Stimulated activated CD4-positive, alpha-beta T cell treated with anti-CD3 and anti-CD28 coated beads, Interleukin-12 subunit alpha, Interleukin-12 subunit beta, amount 100 ng/mL, for 24 hours (primary cell): Measurements from ENCODE around the gene ZDHHC1.
"Not testable (repeated sequence)": the region's sequence is repeated elsewhere in the genome, so short reads cannot be mapped to it uniquely, and the experiment has no call there.

Experiments
- DNase-seq, 2 experiments: peaks; one replicate each; pipeline ENCODE4 v3.0.0-alpha.2; 2020; ENCODE audit warnings: low read depth in 2 of 2

Gene ZDHHC1

DNA sequence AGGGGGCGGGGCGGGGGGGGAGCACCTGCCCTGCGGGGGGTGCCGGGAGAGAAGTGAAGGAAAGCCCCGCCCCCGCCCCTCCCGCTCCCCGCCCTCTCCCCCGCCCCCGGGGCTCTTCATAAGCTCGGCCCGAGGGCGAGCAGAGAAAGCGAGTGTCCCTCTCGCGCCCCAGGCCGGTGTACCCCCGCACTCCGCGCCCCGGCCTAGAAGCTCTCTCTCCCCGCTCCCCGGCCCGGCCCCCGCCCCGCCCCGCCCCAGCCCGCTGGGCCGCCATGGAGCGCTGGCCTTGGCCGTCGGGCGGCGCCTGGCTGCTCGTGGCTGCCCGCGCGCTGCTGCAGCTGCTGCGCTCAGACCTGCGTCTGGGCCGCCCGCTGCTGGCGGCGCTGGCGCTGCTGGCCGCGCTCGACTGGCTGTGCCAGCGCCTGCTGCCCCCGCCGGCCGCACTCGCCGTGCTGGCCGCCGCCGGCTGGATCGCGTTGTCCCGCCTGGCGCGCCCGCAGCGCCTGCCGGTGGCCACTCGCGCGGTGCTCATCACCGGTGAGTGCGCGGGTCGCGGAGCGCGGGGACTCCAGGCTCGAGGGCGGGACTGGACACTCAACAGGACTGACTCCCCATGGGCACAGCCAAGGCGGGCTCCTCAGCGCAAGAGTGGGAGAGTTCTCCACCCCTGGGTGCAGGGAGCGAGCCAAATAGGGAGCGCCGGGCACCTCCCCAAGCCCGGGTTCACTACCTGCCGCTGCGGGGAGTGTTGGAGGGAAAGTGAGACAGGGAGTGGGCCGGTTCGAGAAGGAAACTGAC lies 14.9 kb upstream of the ZDHHC1 start, which contains the start of gene HSD11B2:
TSS of gene HSD11B2 (plus strand) at position 145 of the 798 bp plus-strand sequence. CDS start at position 273, 128 bp downstream.
- DNase-seq, result peak in 1 of 2 experiments; percentile 17

DNA sequence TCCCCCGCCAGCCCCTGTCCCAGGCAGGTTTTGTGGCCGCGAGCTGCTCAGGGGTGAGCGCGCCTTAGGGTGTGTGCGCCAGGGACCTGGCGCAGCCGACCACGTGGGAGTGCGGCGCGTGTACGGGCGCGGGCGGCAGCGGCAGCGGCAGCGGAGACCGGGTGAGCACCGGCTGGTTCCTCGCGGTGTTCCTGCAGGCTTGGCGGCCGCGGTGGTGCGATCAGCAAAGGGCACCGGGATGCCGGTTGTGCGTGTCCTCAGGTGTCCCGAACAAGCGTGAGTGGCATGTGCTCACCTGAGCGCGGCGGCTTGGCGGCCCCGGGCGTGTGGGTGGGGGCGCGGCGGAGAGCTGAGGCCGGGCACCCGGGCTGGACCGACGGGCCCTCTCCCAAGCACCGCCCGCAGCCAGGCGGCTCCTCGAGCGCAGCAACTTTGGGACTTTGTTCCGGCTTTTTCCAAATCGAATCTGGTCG lies 14.3 kb upstream of the ZDHHC1 start:
- DNase-seq, result peak in 1 of 2 experiments; percentile 20

DNA sequence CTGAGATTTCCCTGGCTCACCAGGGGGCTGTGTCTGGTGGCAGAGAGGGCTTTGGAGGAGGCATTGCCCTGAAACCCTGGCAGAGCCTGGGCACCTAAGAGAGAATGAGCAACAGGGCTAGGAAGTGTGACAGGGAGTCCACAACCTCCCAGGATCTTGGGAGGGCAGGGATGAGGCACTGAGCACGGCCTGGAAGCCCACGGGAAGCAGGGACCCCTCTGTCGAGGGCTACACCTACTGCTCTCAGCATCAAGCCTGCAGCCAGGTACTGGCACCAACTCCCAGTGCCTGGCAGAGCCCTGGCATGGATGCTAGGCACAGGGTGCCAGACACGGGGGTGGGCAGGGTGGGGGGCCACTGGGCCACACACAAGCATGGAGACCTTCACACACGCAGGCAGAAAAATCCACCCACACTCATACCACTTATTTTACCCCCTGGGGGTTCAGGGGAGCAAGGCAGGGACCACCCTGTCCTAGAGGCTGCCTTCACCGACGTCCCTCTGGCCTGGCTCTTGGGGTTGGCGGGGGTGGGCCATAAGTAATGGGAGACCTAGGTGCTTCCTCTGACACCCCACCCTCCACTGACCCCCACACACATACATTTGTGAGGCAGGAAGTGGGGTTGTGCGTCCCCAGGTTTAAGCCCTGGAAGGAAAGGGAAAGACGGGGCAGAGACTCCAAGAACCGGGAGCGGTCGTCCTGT lies 13.7 kb upstream of the ZDHHC1 start:
- no peak for DNase-seq

DNA sequence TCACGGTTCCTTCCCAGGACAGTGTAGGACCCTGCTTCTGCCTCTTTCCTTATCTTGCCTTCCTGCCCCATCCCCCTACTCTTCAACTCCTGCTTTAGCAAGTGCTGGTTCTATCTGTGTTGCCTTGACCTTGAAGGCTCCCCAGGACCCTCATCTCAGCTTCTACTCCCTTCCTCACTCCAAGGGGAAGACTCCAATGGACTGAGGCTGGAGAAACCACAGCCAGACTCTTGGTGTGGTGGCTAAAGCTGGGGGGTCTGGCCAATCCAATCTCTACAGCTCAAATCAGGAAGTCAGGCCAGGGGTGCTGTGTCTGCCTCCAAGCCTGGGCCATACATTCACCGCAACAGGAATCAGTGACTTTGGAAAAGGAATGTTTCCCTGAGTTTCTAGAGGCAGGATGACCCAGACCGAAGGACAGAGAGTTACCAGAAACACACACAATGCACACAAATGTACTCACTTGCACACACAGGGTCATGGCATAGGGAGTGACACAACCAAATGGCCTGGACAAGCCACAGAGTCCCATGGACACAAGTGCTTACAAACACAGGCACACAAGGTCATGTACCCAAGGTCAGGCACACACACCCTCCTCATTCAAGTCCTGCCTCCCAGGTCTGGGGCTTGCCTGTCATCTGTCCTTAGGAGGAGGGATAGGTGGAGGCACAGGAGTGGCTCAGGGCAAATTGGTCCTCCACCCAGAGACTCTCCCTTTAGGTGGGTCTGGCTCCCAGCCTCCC lies 12.9 kb upstream of the ZDHHC1 start:
- no peak for DNase-seq

DNA sequence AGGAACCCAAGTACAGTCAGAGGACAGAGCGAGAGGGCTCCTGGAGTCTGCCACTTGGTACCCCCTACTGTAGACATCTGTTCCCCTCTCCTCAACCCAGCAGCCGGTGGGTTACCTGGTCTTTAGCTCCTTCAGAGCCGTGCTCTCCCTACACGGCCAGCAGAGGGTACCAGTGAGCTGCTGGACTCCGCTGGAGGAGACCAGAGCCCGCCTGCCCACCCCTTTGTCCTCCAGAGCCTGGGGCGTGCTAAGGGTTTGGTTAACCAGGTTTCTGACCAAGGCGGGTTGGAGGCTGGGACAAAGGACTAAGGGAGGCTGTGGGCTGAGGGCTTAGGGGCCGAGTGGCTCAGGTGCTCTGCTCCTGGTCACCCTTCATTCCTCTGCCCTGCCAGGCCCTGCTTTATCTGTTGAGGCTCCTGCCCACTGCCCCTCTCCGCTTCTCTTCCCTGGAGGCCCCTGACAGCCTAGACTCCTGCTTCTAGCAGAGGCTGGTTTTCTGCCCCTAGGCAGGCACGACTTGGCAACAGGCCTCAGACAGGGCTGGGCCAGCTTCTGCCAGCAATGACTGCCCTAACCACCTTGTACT lies 12.0 kb upstream of the ZDHHC1 start:
- peak in 1 of 2 experiments; percentile 46 for DNase-seq

DNA sequence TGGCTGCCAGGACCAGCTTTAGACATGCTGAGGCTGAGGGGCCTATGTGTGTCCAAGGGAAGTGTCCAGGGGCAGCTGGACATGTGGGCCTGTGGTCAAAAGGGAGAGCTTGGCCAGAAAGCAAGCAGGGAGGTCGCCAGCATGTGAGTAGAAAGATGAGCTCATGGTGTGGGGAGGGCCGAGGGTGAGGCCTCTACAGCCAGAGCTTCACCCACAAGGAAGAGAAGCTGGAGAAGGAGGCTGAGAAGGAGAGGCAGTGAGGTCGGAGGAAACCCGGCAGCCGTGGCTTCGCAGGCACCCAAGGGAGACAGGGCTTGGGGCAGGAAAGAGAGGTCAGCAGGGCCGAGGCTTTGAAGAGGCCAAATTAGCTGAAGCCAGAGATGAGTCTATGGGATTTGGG lies 10.7 kb upstream of the ZDHHC1 start:
- DNase-seq, result no peak

DNA sequence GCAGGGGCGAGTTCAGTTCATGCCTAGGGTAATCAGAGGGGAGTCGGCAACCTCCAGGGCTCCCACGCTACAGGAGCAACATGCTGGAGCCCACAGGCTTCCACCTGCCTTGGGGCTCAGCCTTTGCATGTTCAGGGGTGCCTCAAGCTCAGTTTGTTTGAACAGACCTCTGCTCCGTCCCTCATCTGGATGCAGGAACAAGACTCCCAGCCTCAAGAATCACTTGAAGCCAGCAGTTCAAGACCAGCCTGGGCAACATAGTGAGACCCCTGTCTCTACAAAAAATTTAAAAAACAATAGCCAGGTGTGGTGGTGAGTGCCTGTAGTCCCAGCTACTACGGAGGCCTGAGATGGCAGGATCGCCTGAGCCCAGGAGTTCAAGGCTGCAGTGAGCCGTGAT lies 9.7 kb upstream of the ZDHHC1 start:
- no peak for DNase-seq

DNA sequence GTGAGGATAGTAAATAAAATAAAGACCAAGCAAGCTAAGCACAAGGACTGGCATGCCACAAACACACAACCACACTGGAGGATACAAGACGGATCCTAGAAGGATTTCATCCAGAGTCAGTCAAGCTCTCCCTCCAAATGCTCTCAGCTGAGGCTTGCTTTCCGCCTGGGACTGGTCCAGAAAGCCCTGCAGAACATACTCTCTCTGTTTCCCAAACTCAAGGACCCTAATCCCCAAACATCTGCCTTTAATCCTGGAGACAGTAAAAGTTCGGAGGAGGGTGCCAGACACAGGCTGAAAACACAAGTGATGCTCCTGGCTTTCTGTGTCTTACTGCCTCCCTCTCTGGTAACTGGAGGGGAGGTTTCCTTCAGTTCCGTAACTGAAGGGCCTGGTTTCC lies 9.3 kb upstream of the ZDHHC1 start:
- DNase-seq, result no peak

DNA sequence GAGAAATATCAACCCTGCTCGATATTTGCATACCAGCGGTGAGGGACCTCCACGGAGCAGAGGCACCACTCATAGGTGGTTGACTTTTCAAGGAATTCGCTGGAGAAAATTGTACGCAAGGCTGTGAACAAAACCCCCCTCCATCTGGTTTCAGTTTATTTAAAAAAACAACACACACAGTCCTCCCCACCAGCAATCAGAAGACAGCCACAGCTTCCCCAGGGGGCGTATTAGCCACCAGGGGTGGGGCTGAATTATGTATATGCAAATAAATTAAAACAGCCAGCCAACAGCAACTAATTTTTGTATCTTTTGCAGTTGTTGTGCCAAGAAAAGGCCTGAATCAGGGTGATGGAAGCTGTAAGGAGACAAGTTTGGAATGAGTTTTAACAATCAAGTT lies 8.8 kb upstream of the ZDHHC1 start:
- no peak for DNase-seq

DNA sequence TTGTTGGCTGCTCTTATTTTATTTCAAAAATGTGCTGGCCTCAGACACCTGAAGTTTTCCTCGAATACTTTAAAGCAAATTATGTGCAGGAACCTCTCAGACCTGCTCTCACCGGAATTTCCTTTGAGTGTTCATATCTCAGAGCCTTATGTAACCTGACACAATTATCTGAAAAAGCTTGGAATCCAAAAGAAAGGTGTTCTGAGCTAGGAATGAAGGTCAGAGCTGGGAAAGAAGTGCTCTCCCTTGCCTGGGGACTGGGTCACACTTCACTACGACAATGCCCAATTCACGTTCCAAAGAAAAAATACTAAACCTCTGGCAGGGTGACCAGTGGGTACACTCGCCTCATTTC lies 8.0 kb upstream of the ZDHHC1 start:
- DNase-seq, result no peak

DNA sequence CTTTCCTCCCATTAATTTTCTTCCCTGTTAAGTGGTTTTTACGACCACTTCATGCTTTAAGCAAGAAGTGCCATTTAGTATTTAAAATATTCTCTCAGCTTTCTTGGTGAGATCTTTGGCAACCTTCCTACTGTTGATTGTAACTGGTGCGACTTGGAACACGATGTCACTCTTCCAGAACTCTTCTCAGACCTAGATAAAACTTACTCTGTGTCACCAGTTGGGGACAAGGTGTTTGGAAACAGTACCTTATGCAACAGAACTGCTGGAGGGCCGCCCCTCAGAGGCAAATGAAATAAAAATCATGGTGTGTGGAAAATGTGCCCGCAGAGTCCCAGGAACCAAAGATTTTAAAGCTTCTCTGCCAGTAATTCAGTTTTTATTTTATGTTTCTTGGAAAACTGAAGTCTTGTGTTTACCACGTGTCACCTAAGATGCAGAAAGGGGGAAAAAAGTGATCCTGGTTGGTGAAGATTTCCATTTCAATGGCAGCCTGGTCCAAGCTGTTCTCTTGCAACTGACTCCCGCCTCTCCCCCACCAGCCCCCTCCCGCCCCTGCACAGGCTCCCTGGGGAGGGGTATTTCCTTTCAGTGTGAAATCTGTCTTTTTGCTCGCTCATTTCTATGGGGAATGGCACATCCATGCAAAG lies 7.5 kb upstream of the ZDHHC1 start:
- no peak for DNase-seq

DNA sequence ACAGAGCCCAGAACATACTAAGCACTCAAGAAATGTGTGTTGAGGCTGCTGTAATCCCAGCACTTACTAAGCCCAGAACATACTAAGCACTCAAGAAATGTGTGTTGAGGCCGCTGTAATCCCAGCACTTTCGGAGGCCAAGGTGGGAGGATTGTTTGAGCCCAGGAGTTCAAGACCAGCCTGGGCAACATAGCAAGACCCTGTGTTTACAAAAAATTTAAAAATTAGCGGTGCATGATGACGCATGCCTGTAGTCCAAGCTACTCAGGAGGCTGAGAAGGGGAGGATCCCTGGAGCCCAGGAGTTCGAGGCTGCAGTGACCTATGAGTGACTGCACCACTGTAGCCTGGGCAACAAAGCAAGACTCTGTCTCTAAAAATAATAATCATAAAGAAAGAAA lies 6.7 kb upstream of the ZDHHC1 start:
- DNase-seq, result no peak

DNA sequence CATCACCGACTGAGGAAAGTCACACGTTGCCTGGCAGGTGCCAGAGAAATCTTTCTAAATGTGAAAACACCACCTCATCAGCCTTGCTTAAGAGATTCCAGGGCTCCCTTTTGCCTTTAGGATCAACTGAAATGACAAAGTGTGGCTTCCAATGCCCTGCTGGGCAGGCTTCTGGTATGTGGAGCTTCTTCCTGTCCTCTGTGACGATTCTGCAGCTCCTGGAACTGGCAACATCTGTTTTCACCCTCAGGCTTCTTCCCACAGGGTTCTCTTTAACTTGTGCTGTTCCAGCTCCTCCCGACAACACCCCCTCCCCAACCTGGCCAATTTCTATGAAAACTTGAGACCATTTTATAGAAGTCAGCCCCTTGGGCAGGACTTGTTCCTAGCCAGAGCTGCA lies 4.8 kb upstream of the ZDHHC1 start:
- no peak for DNase-seq

DNA sequence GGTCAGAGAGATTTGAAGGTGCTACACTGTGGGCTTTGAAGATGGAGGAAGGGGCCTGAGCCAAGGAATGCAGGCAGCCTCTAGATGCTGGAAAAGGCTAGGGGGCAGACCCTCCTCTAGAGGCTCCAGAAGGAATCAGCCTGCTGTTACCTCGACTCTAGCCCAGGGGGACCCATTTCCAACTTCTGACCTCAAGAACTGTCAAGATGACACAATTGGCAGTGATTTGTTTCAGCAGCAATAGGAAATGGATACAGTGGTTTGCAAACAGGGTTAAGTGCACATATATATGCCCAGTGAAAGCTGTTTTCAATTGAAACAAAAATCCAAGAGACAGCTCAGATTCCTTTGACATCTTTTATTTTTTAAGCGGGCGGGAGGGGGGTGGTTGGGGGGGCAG lies 3.7 kb upstream of the ZDHHC1 start:
- no peak for DNase-seq

DNA sequence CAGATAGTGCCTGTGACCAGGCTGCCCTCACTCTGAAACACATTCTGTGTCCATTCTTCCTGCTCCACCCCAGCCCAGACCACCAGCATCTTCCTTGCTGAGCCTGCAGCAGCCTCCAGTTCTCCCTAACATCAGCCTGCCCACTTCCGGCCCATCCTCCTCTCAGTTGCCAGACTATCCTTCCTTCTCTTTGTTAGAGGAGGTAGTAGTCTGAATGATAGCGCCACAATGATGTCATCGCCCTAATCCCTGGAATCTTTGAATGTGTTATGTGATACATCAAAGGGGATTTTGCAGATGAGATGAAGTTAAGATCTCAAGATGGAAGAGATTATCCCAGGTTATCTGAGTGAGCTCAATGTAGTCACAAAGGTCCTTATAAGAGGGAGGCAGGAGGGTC lies 3.2 kb upstream of the ZDHHC1 start:
- DNase-seq, result no peak

DNA sequence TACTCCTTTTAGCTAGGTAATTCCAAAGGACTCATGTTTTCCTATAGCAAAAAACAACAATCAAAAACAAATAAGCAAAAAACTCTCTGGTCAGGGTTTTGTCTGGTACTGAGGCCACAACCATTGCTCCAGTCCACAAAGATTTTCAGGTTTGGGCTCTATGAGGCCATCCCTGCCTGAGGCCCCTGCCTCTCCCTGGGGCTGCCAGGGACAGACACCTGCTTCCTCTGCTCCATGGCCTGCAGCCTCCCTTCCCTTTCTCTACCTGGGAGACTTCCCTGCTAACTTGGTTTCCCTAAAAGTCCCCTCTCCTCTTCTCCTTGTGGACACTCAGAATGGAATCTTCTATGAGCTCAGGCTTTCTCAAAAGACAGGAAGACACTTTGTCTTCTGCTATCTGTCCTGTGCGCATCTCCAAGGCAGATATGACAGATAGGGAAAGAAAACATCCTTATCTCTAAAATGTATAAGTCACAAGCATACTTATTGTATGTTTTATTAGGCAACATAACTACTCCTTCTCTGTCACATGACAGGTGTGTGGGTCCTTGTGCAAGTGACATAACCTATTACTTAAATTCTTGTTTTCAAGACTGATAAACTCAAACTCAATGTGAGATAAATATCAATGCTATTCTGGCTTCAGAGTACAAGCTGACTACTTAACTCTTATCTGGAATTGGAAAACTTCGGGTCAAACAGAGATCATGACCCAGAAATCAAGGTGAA lies 1.2 kb upstream of the ZDHHC1 start:
- DNase-seq, result no peak

DNA sequence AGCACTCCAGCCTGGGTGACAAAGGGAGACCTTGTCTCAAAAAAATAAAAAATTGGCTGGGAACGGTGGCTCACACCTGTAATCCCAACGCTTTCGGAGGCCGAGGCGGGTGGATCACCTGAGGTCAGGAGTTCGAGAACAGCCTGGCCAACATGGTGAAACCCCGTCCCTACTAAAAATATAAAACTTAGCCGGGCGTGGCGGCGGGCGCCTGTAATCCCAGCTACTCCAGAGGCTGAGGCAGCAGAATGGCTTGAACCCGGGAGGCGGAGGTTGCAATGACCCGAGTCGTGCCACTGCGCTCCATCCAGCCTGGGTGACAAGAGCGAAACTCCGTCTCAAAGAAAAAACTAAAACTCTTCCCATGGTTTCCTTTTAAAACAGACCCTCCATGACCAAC lies 856 bp downstream of the ZDHHC1 start:
- DNase-seq, result not testable (repeated sequence)

DNA sequence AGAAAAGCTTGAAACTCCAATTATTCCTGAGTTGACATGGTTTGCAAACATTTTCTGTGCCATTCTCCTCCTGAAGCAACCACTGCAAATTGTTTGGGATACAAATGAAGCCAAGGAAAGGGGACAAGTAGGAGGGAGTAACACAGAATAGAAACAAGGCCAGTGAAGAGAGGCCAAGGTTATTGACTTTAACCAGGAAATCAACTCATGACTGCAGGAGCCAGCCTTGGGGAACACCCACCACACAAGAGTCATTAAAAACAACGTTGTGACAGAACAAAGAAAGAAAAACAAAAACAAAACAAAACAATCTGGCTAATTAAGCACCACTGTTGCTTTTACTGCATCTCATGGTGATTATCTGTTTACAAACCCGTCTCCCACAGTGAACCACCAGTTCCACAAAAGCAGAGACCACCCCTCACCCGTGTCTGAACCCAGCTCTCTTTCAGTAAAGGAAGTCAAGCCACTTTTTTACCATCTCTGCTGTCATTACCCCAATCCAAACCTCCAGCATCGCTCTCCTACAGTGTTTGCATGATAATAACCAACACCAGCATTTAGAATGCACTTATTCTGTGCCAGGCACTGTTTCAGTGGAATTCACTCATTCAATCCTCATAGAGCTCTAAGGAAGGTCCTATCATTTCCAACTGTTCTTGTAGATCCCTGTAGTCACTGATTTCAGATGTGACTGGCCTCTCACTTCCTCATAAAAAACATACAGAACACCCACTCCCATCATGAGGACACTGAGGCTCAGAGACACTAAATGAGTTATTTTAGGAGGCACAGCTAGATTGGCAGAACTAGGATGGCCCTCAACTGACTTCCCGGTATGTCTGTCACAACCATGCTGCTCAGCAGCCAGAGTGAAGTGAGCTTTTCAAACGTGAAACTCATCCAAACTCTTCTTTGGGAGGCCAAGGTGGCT lies 2.0 kb downstream of the ZDHHC1 start:
- no peak for DNase-seq

DNA sequence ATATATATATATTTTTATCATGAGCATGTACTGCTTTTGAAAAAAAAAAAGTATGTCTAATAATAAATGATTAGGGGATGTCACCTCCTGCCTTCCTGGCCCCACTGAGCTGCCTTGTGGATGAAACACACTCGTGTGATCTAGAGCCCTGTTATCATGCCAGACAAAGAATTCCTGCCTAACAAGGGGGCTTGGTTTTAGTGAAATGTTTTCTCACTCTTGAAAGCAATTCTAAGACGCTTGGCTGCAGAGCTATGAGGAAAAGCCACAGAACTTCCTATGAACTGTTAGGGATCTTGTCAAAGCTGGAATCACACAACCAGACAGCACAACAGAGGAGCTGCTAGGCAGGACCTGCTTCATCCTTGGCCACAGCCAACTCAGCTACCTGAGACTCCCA lies 4.0 kb downstream of the ZDHHC1 start:
- DNase-seq, result no peak

DNA sequence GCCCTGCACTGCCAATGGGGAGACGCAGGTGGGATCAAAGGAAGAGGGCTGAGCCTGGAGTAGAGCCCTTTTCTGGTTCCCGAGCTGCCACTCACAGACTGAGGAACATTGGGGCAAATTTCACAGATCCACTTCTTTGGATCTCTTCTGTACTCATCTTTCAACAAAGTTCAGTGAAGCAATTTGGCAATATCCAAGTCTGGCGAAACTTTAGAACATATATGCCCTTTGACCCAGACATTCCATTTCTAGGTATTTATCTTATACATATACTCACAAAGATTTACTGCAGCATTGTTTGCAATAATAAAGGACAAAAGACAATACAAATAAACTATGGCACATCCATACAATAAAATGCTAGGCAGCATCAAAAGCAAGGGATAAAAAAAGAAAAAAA lies 4.9 kb downstream of the ZDHHC1 start:
- no peak for DNase-seq
